ACHN (cell line): Measurements from ENCODE around the gene MPG.
A peak's percentile ranks its signal among the peaks of the same experiment; 100 is the strongest.

Source experiments
- DNase-seq: peaks from one replicate; pipeline ENCODE4 v3.0.0-alpha.2; 2015
- in situ Hi-C: cut with HindIII; loops from 2 replicates; pipeline ENCODE4 v1.10.0; 2017; ENCODE audit warnings: low sequenced_read_pairs, low pct_ligation_motif_present, low pct_unique_long_range_greater_than_20kb

The MPG gene

DNA sequence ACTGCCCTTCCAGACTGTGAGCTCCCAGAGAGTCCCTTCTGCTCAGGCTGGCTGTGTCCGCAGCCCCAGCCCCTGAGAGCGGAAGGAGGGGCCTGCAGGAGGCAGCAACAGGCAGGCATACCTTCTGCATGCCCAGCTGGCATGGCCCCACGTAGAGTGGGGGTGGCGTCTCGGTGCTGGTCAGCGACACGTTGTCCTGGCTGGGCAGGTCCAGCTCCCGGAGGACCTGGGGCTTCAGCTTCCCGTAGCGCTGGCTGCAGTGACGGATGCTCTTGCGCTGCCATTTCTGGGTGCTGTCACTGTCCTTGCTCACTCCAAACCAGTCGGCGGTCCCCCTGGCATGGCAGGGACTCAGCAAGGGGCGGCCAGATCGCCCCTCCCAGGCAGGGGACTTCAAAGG is 14.6 kb upstream of the MPG start:
- in situ Hi-C loops, result no loop called here

DNA sequence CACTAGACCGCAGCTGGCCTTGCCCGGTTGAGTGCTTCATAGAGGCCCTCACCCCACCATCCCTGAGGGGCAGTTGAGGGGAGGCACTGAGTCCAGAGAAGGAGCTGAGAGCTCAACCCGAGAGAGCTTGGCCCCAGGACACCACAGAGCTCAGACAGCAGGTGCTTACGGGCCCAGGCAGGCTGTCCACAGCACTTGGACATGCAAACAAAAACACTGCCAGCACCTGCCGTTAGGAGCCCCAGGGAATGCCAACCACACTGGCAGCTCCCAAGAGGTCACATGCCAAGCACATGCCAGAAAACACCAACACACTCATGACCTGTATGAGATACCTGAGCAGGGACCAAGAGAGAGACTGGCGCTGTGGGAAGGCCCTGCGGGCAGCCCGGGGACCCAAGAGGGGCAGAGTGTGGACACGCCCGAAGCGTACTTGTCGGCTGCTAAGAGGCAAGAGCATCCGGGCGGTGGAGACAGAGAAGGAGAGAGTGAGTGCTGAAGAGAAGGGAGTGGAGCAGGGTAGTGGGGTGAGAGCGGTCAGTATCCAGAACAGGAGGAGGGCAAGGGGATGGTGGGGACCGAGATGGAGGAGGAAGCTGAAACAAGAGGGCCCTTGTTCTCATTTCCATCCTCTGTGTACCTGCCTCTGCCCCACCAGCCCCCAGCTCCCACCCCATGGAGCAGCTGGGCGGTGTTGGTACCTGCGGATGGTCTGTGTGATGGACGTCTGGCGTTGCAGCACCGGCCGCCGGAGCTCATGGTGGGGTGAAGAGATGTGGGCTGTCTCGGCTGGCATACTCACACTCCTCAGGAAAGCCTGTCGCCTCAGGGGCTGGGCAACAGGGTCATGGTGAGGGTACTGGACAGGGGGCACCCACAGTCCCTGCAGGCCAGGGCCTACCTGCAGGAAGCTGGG is 13.8 kb upstream of the MPG start:
- DNase-seq, result no peak
- in situ Hi-C loops, result no loop called here

More for the DNA sequence above, 14.6 kb upstream of the MPG start:
- DNase-seq, result no peak

DNA sequence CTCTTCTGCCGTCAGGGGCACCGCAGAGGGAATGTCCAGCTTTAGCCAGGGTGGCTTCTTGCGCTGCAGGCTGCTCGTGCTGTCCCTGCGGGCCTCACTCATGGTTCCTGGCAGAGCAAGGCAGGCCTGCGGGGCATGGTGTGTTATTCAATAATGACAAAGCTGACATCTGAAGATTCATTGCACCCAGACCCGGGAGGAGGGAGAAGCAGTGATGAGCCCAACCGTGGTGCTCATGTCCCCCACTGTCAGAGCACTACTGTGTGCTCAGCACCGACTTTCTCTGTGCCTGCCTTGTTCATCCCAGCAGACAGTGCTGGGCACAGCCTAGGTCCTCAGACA is 13.1 kb upstream of the MPG start:
- in situ Hi-C loops, result no loop called here
- no peak for DNase-seq

DNA sequence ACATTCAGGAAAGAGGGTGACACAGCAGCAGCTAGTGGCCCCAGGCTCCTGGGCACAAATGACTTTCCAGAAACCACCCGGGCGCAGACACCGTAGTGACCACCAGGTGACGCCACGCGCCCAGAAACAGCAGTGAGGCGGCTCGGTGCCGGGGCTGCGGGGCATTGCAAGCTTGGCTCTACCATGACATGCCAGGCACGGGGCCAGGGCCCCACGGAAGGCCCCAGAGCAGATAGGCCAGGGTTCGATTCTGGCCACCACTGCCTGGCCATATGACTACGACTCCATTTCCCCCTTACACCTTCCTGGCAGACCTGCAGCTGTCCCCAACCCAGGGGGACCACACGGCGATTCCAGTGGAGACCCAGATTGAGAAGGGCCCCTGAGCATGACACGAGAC is 12.3 kb upstream of the MPG start:
- in situ Hi-C loops, result no loop called here
- peak; percentile 79 for DNase-seq

DNA sequence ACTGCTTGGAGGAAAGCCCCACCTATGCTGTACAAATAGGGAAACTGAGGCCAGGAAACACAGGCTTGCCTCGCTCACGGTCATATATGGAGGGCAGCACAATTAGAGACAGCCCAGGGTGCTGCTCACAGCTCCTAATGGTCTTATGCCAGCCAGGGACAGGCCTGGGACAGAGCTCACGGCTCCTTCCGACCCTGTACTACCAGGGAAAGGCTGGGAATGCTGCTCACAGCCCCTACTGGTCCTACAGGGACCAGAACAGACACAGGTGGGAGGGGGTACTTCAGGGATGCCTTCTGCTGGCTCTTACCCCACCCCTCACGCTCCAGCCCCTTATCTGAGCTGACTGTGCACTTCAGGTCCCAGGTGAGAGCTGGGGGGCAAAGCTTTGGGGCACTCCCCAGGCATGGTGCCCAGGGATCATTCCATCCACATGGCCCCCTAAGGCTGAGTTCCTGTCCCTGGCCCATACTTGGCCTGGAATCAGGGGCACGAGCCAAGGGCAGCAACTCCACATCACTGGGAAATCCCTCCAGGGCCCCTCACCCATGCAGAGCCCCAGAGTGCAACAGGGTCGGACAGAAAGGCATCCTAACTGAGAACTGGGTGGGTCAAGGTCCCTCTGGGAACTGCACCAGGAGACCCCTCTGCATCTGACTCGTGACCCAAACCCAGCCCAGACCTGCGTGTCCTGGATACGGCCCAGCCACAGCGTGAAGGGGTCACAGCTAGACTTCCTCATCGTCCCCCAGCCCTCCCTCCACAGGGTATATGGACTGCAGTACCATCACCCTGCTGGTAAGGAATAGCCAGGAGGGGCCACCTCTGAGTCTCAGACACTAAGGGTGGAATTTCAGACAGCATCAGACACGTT is 11.5 kb upstream of the MPG start:
- in situ Hi-C loops, result no loop called here

DNA sequence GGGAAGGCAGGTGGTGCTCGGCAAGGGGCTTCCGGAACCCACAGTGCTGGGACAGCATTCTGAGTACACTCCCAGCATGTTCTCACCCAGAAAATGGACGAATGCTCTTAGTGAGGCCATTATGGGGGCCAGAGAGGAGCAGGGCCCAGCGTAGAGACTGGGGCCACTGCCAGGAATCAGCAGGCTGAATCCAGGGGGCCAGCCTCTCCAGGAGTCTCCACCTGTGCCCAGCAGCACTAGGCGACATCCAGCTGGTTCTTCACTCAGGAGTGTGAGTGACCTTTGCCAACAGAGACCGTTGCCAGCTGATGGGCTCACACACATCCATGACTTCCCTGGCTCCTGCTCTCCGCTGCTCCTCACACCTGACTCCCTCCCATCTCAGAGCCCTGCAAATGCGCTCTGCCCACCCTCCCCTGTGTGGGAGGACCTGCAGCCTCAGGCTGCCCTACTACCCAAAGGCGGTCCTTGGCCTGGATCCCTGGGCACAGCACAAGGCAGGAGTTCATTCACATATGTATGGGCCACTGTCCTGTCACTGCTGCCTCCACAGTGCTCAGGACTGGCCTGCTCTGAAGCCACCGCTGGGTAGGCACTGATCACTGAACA is 10.7 kb upstream of the MPG start:
- in situ Hi-C loops, result no loop called here
- DNase-seq, result no peak

More for the DNA sequence above, 11.5 kb upstream of the MPG start:
- no peak for DNase-seq

DNA sequence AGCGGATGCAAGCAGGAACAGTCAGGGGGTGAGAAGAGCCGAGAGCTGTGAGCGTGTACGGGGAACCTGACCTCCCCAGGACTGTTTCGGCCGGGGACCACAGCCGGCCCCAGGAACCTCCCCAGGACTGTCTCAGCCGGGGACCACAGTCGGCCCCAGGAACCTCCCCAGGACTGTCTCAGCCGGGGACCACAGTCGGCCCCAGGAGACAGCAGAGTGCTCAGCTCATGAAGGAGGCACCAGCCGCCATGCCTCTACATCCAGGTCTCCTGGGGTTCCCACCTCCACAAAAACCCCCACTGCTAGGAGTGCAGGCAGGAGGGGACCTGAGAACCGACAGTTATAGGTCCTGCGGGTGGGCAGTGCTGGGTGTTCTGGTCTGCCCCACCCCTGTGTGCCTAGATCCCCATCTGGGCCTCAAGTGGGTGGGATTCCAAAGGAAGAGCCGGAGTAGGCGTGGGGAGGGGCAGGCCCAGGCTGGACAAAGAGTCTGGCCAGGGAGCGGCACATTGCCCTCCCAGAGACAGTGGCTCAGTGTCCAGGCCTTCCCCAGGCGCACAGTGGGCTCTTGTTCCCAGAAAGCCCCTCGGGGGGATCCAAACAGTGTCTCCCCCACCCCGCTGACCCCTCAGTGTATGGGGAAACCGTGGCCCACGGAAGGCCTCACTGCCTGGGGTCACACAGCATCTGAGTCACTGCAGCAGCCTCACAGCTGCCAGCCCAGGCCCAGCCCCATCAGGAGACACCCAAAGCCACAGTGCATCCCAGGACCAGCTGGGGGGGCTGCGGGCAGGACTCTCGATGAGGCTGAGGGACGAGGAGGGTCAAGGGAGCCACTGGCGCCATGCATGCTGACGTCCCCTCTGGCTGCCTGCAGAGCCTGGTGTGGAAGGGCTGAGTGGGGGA is 9.9 kb upstream of the MPG start:
- in situ Hi-C loops, result no loop called here
- DNase-seq, result no peak

DNA sequence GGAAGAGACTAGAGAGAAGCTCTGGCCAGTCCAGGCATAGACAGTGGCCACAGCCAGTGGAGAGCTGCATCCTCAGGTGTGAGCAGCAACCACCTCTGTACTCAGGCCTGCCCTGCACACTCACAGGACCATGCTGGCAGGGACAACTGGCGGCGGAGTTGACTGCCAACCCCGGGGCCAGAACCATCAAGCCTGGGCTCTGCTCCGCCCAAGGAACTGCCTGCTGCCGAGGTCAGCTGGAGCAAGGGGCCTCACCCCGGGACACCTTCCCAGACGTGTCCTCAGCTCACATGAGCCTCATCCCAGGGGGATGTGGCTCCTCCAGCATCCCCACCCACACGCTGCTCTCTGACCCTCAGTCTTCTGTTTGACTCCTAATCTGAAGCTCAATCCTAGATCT is 8.8 kb upstream of the MPG start:
- no peak for DNase-seq
- in situ Hi-C loops, result no loop called here

DNA sequence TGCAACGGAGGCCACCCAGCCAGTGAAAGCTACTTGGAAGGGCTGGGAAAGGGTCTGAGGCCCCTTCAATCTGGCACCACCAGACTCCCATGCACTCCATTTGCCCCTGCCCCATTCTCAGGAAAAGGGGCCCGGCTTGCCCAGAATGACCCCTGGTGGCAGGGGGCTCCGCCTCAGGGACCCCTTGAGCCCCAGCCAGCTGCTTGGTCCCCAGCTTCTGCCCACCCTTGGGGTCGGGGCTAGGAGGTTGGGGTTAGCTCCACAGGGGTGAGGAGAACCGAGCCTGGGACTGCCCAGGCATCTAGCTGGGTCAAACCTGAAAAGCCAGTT is 6.8 kb upstream of the MPG start:
- no peak for DNase-seq
- in situ Hi-C loops, result no loop called here

DNA sequence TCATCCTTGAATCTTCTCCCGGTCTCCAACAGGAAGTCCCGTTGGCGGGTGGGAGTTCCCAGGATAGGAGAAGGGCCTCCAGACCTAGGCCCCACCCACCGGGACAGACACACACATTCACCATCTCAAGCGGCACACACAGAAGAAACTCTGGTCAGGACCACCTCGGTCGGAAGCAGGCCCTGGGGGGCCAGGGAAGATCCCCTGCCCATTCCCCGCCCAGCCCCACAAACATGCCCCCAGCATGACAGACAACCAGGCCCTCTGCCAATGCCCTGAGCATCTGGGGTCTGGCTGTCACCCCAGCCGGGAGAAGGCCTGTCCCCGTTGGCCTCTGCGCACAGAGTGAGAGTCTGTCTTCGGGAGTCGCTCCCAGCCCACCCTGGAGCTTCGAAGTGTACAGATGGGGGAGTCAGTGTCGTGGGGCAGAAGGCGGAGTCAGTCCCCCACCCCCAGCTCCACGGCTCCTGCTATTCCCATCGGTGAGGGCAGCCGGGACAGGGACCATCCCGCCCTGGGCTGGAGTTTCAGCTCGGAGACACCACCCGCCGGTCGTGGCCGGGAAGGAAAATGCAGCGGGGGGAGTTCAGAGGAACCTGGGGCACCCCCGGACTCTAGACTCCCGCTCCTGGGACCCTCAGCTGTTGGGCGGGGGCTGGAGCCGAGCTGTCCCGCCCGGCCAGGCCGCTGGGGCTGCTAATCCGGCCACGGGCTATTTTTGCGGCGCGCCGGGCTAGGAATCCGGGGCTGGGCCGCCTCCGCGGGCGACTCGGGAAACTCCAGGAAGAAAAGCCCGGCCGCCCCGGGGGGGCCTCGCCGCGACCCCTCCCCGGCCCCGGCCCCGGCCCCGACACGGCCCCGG is 6.3 kb upstream of the MPG start:
- peak; percentile 87 for DNase-seq
- in situ Hi-C loops, result no loop called here

DNA sequence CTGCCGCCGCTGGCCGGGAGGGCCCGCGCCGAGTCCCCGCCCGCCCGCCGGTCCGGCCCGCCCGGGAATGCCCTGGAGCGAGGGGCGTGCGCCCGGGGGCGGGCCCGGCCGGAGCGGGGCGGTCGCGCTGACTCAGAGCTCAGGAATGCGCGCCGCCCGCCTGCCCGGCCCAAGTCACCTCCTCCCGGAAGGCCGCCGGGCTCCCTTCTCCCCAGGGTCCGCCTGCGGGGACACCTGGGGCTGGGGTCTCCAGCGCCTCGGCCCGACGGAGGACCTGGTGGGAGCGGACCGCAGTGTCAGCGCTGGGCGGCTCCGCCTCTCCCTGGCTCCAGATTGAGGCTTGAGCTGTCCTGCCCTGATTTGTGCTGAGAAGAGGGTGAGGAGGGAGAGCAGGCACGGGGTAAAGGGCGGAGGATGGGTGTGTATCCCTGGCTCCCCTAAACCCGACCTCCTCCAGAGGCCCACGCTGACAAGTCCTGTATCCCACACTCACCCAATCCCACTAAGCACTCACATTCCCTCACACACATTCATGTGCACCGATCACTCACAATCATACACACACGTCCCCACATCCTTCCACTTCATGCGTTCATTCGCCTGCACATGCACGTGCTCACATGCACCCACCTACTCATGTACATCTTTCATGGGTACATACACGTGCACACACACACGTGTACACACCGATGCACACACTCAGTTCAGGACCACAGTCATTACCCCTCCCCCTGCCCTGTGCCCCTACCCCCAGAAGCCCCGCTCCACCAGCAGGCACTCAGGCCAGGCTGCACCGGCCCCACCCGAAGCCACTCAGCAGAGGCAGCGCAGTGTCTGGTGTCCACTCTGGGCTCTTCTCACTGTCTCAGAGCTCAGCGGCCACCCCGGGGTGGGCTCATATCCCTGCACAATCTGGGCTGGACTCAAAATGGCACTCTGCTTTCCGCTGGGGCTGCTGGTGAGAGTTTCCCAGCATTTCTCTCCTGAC is 5.2 kb upstream of the MPG start, which contains the start of gene RHBDF1:
Gene RHBDF1, minus strand, starts transcription at position 71 of the 988 bp plus-strand sequence. CDS start 7,616 bp downstream, outside the sequence.
- peak; percentile 78 for DNase-seq
- in situ Hi-C loops, result no loop called here

DNA sequence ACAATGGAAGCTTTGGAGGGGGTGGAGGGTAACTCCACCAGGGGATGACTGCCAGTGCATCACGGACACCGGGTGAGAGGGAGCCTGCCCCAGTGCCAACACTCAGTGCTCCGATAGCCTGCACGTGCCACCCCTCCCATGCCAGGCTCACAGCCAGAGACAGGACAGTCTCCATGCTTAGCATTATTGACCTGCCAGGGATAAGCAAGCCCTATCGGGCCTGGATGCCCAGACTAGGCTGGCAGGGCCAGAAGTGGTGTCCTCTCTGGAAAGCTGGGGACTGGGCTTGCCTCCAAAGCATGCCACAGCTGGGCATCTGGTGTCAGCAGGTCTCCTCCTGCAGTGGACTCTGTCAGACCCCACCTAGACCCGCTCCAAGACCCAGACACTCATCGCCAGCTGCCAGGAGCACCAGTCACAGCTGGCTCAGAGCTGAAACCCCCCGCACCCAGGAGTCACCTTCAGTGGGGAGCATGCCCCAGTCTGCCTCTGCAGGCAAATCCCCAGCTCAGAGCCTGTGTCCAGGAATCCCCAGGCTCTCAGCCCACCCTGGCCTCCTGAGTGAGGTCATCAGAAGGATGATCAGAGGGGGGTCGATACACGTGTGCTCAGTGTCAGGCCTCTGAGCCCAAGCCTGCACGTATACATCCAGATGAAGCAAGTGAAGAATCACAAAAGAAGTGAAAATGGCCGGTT is 3.8 kb upstream of the MPG start:
- no peak for DNase-seq
- in situ Hi-C loops, result no loop called here

DNA sequence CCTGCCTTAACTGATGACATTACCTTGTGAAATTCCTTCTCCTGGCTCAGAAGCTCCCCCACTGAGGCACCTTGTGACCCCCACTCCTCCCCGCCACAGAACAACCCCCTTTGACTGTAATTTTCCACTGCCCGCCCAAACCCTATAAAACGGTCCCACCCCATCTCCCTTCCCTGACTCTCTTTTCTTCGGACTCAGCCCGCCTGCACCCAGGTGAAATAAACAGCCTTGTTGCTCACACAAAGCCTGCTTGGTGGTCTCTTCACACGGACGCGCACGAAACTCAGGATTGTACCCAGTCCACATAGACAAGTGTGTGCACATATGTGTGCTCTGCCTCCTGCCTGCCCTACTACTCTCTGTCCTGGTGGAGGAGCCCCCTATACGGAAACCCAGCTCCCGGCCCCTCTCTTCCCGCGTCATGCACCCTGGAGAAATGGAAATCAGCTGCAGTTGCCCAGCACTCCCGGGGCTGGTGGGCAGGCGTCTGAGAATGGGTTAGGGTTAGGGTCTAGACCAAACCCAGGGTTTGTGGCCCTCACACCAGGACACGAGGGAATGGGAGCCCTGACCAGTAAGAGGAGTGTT is 3.2 kb upstream of the MPG start:
- in situ Hi-C loops, result no loop called here
- DNase-seq, result no peak

DNA sequence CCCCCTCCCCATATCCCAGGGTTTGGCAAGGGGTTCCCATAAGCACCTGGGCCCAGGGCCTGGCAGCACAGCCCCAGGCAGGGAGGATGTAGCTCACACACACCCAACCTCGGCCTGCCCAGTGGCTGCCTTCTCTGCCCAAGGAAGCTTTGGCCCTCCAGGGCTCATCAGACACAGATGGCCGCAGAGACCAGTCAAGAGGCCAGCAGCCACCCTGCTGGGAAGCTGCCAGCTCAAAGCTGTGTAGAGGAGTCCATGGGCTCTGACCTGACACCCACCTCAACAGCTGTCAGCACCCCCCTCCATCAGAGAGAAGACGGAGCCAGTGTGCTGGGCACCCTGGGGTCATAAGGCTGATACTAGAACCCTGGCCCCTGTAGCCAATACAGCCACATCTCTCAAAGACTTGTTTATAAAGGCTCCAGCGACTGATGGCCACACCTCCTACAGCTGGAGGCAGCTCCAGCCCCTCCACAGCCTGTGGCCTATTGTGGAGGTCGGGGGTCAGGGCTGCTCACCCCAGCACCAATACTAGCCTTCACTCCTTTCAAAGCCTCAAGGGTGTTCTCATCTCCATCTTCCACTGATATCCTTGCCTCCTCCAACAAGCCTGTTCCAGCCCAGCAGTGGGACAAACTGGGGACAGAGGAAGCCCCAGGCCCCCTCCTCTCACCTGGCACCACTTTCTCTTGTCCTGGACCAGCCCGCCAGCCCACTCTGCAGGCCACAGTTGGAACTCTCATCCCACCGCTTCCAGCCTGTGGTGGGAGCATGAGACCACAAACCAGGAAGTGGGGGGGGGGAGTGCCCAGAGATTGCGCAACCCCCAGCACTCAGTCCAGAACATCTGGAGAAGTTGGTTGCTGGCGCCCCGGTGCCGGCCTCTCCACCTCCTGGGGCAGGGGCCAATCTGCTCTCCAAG is 2.2 kb upstream of the MPG start:
- in situ Hi-C loops, result no loop called here
- DNase-seq, result no peak
